NCI-H1105 treated with DMSO at 0.1 percent for 48 hours (cell line): ENCODE data around the gene PPARA.

ENCODE experiments used
- DNase-seq: peaks from one replicate; lab custom pipeline; 2025; lab: John Stamatoyannopoulos, UW

The PPARA gene

GRCh38 chr22:46150034-46150654 is at the start of gene PPARA:
PPARA (plus strand) TSS chr22:46150526; CDS start chr22:46198384, 47,858 bp downstream.
- peak; percentile 49 for DNase-seq

- no peak for DNase-seq
Measured at GRCh38 chr22:46102159-46102558, 48.2 kb upstream of the PPARA start.

DNA sequence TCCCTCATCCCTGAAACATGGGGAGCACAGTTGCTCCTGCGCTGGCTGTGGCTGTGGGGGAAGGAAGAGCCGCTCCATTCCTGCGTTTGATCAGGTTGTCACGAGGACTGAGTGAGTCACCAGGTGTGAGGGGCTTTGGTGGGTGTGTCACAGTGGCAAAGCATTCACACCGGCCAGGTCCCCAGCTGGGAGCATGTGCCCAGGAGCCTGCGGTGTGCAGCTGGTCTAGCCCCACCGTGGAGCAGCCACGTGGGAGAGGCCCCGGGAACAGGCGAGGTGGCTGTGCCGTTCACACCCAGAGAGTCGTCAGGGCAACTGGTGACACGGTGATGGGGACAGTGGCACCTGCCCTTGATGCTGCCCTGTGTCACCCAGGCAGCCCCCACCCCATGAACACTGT is 47.6 kb upstream of the PPARA start:
- no peak for DNase-seq

DNA sequence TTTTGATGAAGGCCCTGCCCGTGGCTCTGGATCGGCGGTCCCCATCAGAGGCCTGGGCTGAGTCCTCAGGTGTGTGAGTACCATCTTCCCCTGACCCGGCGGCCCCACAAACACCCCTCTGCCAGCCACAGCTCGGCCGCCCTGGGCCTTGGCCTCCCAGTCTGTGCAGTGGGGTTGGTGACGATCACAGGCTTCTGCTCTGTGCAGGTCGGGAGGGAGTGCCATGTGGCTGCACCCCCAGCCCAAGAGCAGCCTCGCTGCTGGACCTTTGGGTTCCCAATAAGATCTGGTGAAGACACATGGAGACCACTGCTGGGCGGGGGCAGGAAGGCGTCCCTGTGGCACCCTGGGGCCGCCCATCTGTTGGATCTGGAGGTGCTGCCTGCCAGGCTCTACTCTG is 47.1 kb upstream of the PPARA start:
- no peak for DNase-seq

DNA sequence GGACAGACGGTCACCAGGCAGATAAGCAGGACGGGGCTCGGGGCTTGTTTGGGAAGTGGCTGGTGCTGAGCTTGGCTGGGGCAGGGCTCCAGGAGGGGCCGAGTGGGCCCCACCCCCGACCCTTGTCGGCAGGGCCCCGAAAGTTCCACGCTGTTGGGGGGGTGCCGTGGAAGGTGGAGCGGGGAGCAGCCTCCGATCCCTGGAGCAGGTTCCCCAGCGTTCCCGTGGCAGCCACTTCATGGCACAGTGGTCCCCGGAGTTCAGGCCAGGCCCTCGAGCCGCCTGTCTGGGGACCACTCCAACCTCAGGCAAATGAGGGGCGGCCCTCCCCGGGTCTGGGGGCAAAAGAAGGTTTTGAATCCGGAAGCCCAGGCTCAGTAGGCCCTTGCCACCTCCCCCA is 46.7 kb upstream of the PPARA start:
- no peak for DNase-seq

DNA sequence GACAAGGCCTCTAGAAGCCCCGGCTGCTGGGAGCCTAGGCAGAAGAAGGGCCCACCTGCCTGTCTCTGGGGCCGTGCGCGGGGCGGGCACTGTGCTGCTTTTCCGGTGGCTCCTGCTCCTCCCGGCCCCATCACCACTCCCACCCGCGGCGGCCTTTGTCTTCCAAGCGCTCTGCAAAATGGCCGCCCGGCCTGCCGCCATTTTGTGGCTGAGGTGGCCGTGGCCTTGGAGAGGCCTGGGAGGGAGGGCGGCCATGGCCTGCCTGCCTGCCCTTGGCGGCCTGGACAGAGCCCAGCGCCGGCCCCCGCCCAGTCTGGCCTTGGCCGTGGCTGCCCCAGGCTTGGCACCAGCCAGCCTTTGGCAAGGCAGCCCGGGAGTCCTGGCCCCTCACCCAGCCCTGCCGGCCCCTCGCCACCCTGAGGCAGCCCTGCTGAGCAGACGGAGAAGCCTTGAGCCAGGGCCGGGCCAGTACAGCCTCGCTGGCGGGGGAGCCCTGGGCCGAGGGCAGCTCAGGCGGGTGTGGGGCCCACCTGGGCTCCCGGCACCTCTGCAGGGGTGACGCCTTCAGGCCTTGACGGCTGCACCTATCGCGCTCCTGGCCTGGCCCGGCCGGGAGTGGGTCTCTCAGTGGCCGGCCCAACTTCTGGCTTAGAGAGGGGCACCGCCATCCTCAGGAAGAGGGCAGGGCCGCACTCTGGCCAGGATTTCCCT is 46.0 kb upstream of the PPARA start:
- no peak for DNase-seq

GRCh38 chr22:46104881-46105493 is 45.3 kb upstream of the PPARA start:
- DNase-seq = no peak

DNA sequence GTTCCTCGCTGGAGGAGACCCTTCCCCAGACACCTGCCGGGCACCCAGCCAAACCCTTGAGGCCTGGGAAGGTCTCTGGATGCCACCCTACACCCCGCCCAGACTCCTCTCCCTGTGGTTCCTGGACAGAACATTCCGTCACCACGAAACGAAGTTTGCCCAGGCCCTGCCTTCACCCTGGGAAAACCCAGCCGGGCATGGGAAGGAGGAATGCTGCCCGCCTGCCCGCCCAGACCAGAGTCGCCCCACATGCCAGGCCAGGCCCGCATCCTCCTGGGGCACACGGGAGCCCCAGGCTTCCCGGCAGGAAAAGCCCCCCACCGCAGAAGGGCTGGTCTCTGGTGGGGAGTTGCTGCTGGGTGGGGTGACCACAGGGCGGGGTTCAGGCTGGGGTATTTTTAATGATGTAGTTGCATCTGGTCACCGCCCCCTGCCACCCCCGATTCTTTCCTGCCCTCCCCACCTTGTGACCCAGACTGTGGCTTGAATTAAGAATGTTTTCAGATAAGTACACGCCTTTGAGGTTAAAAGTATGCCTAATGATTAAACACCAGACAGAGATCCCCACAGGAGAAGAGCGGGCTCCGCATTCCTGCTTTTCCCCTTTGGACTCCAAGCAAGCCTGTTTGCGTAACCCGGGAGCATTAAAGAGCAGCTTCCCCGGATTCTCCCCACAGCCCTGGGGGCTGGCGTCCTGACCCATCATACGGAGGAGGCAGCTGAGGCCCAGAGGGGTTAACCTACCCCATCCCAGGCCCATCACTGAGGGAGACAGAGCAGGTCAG is 44.6 kb upstream of the PPARA start:
- DNase-seq = no peak

- no peak for DNase-seq
Measured at GRCh38 chr22:46106279-46107022, 43.9 kb upstream of the PPARA start.

DNA sequence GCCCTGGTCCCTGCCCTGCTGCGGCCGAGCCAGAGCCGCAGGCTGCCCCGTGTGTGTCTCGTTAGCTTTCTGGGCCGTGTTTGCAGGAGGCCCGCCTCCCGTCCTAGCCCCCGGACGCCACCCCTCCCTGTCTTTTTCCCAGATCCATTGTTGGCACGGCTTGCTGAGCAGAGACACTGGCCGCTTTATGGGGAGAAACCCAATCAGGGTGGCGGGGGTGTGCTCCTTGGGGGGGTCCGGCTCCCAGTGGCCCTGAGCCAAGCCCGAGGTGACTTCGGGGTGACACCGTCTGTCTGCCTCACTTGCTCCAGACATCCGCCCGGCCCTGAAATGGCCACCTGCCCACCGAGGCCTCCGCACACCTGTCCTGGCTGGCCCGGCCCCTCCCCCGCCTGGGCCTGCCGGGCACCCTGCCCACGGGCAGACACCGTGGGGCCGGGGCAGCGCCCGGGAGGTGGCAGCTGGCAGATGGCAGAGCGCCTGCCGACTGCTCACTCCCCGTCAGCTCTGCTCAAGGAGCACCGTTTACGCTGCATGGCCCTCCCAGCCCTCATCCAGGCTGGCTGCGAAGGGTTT is 43.1 kb upstream of the PPARA start:
- DNase-seq = peak; percentile 91

DNA sequence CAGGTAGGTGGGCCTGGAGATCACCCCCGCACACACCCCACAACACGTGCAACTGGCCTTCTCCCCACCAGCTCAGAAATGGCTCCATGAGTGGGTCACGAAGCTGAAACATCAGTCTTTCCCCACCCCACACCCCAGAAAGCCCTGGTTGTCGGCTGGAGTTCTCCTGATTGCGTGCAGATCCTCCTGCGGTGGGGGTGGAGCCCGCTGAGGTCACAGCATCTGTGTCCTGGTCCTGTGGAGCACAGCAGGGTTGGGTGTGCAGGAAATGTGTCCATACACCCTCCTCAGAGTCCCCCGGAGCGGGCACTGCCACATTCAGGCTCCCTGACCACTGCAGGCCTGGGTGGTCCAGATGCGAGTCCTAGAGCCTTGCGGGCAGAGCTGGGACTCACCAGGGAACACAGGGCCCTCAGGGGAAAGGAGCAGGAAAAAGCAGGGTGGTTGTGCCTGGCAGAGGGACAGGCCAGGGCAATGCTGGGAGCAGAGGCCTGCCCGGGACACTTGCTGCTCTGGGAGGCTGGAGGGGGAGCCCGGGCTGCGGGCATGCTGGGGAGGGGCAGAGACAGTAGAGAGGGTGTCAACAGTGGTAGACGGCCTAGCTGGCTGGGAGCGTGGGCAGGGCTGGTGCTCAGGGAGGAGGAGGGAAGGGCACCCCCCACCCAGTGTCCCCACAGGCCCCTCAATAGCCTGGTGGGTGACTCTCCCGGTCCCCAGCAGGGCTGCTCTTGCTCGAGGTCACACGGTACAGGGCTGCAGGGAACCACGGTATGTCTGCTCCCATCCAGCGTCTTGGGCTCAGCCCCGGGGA is 42.4 kb upstream of the PPARA start:
- DNase-seq = no peak

- no peak for DNase-seq
Measured at GRCh38 chr22:46108564-46109473, 41.5 kb upstream of the PPARA start.

GRCh38 chr22:46109474-46110003 is 40.8 kb upstream of the PPARA start:
- DNase-seq = no peak

- no peak for DNase-seq
Measured at GRCh38 chr22:46110215-46110614, 40.1 kb upstream of the PPARA start.

GRCh38 chr22:46111645-46112306 is 38.5 kb upstream of the PPARA start:
- no peak for DNase-seq

DNA sequence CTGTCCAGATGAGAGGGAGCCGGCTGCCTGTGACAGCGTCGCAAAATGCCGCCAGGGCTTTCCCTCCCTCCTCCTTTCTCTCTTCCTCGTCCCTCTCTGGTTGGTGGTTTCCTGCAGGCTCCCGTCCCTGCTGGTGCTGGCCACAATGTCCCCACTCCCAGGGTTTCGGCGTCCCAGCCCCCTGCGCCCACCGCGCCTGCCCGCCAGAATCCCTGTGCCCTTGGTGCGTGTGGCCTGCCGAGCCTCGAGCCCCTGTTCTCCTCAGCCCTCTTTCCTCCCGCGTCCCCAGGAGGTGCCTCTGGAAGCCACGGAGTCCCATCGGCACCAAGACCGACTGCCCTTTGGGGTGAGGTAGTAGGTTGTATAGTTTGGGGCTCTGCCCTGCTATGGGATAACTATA is 37.9 kb upstream of the PPARA start:
- DNase-seq = no peak

DNA sequence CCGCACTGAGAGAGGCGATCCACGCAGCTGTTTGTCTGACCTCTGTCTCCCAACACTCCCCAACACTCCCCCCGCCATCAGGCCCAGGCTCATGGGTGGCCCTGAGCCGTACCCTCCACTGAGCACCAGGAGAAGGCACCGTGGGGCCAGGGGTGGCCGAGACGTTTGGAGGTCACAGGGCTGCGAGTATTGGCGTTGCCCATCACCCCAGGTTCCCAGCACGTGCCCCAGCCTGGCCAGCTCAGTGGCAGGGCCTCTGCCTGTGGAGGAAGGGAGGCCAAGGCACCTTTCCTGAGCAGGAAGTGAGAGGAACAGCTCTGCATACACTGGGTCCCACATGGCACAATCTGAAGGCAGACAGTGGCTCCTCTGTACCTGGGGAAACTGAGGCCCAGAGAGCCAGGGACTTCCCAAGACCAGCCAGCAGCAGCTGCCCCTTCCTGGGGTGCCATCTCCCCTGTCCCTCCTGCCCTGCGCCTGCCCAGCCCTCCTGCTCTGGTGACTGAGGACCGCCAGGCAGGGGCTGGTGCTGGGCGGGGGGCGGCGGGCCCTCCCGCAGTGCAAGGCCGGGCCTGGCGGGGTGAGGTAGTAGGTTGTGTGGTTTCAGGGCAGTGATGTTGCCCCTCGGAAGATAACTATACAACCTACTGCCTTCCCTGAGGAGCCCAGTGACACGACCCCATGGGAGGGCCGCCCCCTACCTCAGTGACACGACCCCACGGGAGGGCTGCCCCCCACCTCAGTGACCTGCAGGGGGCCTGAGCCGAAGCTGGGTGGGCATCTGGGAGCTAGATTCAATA is 37.0 kb upstream of the PPARA start:
- no peak for DNase-seq

DNA sequence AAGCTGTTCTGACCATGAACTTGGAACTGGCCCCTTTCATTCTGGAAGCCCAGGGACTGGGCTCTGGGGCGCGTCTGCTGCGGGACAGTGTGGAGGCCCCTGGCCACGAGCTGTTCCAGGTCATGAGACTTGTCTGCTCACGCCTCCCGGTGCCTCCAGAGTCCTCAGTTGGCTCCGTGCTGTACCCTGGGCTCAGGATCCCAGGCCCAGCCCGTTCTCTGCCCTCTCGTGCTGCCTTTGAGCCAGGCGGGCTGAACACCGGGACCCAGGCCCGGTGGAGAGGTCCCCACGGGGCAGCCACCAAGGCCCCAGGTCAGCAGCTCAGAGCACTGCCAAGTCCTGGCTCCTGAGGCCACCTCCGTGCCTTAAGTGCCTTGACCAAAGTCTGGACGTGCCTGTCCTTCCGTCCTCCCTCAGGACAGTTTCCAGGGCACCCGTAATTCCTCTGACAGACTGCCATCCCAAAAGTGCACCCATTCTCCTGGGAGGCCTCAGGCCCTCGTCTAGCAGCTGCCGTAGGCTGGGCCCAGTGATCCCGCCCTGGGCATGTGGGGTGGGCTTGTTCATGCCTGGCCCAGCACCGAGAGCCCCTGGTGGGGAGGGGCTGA is 36.3 kb upstream of the PPARA start:
- DNase-seq = no peak
